HCEC 1CT (cell line): ENCODE measurements around the gene SH3GLB2.
"Not testable (repeated sequence)": the region's sequence is repeated elsewhere in the genome, so short reads cannot be mapped to it uniquely, and the experiment has no call there.

Experiments
- DNase-seq: peaks from one replicate; pipeline ENCODE4 v3.0.0-alpha.2; 2017

Gene SH3GLB2

GRCh38 chr9:128987805-128988204 is 40.3 kb downstream of the SH3GLB2 start:
- peak; percentile 93 for DNase-seq

GRCh38 chr9:128986671-128987070 is 41.5 kb downstream of the SH3GLB2 start:
- no peak for DNase-seq

GRCh38 chr9:128983536-128983935 is 44.6 kb downstream of the SH3GLB2 start:
- DNase-seq = no peak

GRCh38 chr9:128979111-128979510 is 49.0 kb downstream of the SH3GLB2 start:
- DNase-seq = no peak

GRCh38 chr9:128972956-128973355 is 55.2 kb downstream of the SH3GLB2 start:
- peak; percentile 90 for DNase-seq

- DNase-seq = peak; percentile 37
These were observed 58.6 kb downstream of the SH3GLB2 start for GRCh38 chr9:128969491-128969890.

GRCh38 chr9:128961403-128961802 is 66.7 kb downstream of the SH3GLB2 start:
- not testable (repeated sequence) for DNase-seq
